Ishikawa (cell line): ENCODE measurements around the gene RNF220.

Source experiments
- CEBPB ChIP-seq: IDR thresholded peaks from 2 replicates; pipeline ENCODE4 v1.6.1; 2012
- EP300 ChIP-seq: IDR thresholded peaks from 2 replicates; pipeline ENCODE4 v1.6.1; 2012; ENCODE audit warnings: borderline replicate concordance
- FOXM1 ChIP-seq: IDR thresholded peaks from 2 replicates; pipeline ENCODE4 v1.6.1; 2012; ENCODE audit warnings: low read depth, borderline replicate concordance
- REST ChIP-seq: IDR thresholded peaks from 2 replicates; pipeline ENCODE4 v1.6.1; 2012; ENCODE audit warnings: low read depth, mild to moderate bottlenecking
- TAF1 ChIP-seq: IDR thresholded peaks from 2 replicates; pipeline ENCODE4 v1.6.1; 2012; ENCODE audit warnings: low read depth, mild to moderate bottlenecking

GRCh38 chr1:44534771-44535170 is 129.7 kb downstream of the RNF220 start:
- TF ChIP-seq TAF1 (no peak), FOXM1 (no peak), REST (no peak), EP300 (no peak), CEBPB (no peak)
